ENCODE measurements around the gene LILRB1. TPM values are rescaled to one million over a fixed set of nuclear protein-coding genes. Genes with fewer than 3 reads are reported as not detected.
"Not testable (repeated sequence)": the region's sequence is repeated elsewhere in the genome, so short reads cannot be mapped to it uniquely, and the experiment has no call there.

Gene LILRB1
- polyA plus RNA-seq, 1 donor from 2014 or later, result not detected

- Histone ChIP-seq H3K36me3 (ENCODE audit: insufficient read depth, low read length) (no peaks in the 10 kb centered on the region), H3K27ac (ENCODE audit: low read length) (no peak overlapping the region), H3K4me3 (ENCODE audit: low read length) (no peak overlapping the region), H3K27me3 (ENCODE audit: insufficient read depth, low read depth, low read length) (no peaks in the 10 kb centered on the region), H3K9me2 (ENCODE audit: insufficient read depth, low read length) (no peaks in the 10 kb centered on the region), H4K20me1 (ENCODE audit: insufficient read depth) (no peaks in the 10 kb centered on the region), H2AFZ (ENCODE audit: low read depth, low read length) (no peak overlapping the region), H3K9me3 (ENCODE audit: low read length) (no peaks in the 10 kb centered on the region), H3K4me2 (ENCODE audit: low read length) (no peak overlapping the region), H3K79me2 (replicated peaks; ENCODE audit: insufficient read depth, low read length) (no peaks in the 10 kb centered on the region), H3K9ac (ENCODE audit: low read length) (no peak overlapping the region), H3F3A (ENCODE audit: insufficient read depth, low read length, poor library complexity, severe bottlenecking) (no peaks in the 10 kb centered on the region)
- TF ChIP-seq CTCF (IDR thresholded peaks at IDR 0.05; ENCODE audit: poor library complexity, severe bottlenecking) (no peak), EZH2 (IDR thresholded peaks at IDR 0.05; ENCODE audit: borderline replicate concordance, insufficient read depth, low read length, poor library complexity, severe bottlenecking) (no peak), MXI1 (conservative IDR thresholded peaks at IDR 0.05; ENCODE audit: poor library complexity, severe bottlenecking) (no peak), EP300 (conservative IDR thresholded peaks at IDR 0.05; ENCODE audit: poor library complexity, severe bottlenecking) (no peak), RAD21 (conservative IDR thresholded peaks at IDR 0.05) (no peak), SMC3 (conservative IDR thresholded peaks at IDR 0.05; ENCODE audit: poor library complexity) (no peak), REST (IDR thresholded peaks at IDR 0.05; ENCODE audit: borderline replicate concordance) (no peak), TAF1 (IDR thresholded peaks at IDR 0.05; ENCODE audit: low read depth) (no peak), POLR2AphosphoS5 (IDR thresholded peaks at IDR 0.05) (no peak)
Observed at GRCh38 chr19:54638683-54639082, 8.4 kb downstream of the LILRB1 start.

GRCh38 chr19:54642953-54643352 lies 12.7 kb downstream of the LILRB1 start:
- not testable (repeated sequence) for H3K27ac ChIP-seq (ENCODE audit: low read length); H3K4me3 ChIP-seq (ENCODE audit: low read length); H3K79me2 ChIP-seq (replicated peaks; ENCODE audit: insufficient read depth, low read length); H3F3A ChIP-seq (ENCODE audit: insufficient read depth, low read length, poor library complexity, severe bottlenecking); H3K9ac ChIP-seq (ENCODE audit: low read length); H4K20me1 ChIP-seq (ENCODE audit: insufficient read depth); H3K9me2 ChIP-seq (ENCODE audit: insufficient read depth, low read length); H3K9me3 ChIP-seq (ENCODE audit: low read length); H3K36me3 ChIP-seq (ENCODE audit: insufficient read depth, low read length); H2AFZ ChIP-seq (ENCODE audit: low read depth, low read length); H3K27me3 ChIP-seq (ENCODE audit: insufficient read depth, low read depth, low read length); H3K4me2 ChIP-seq (ENCODE audit: low read length)

GRCh38 chr19:54643583-54643982 lies 13.3 kb downstream of the LILRB1 start:
- not testable (repeated sequence) for H3K79me2 ChIP-seq (replicated peaks; ENCODE audit: insufficient read depth, low read length); H3K4me3 ChIP-seq (ENCODE audit: low read length); H4K20me1 ChIP-seq (ENCODE audit: insufficient read depth); H3K27me3 ChIP-seq (ENCODE audit: insufficient read depth, low read depth, low read length); H3K27ac ChIP-seq (ENCODE audit: low read length); H3K9me3 ChIP-seq (ENCODE audit: low read length); H3K36me3 ChIP-seq (ENCODE audit: insufficient read depth, low read length); H2AFZ ChIP-seq (ENCODE audit: low read depth, low read length); H3F3A ChIP-seq (ENCODE audit: insufficient read depth, low read length, poor library complexity, severe bottlenecking); H3K9ac ChIP-seq (ENCODE audit: low read length); H3K4me2 ChIP-seq (ENCODE audit: low read length); H3K9me2 ChIP-seq (ENCODE audit: insufficient read depth, low read length)

Data from neural cell (in vitro differentiated cells).